BJ (cell line): ENCODE results near the gene RPUSD3. TPM values are rescaled to one million over a fixed set of nuclear protein-coding genes. Genes with fewer than 3 reads are reported as not detected.

Source experiments
- CTCF ChIA-PET: fragments of 350-600 bp; formaldehyde crosslinking; extraction: SDS; loops from one replicate; lab custom pipeline; 2021; ENCODE audit warnings: antibody characterized with exemption, inconsistent platforms; lab: Yijun Ruan, JAX
- POLR2A ChIA-PET: fragments of 300-600 bp; sonication (Branson Sonifier 250); formaldehyde crosslinking; extraction: SDS; loops from one replicate; lab custom pipeline; 2021; ENCODE audit warnings: antibody characterized with exemption; lab: Charles Lee
- DNase-seq: peaks from one replicate; pipeline ENCODE4 v3.0.0-alpha.2; 2011; ENCODE audit warnings: low read depth
- H3K27me3 ChIP-seq: 2 replicates; pipeline ENCODE4 v1.6.0; 2011; ENCODE audit warnings: low read length; ENCODE audit not compliant: control insufficient read depth, insufficient read depth
- H3K36me3 ChIP-seq: 2 replicates; pipeline ENCODE4 v1.5.1; 2011; ENCODE audit warnings: low read length; ENCODE audit not compliant: control insufficient read depth, insufficient read depth
- H3K4me3 ChIP-seq: 2 replicates; pipeline ENCODE4 v1.5.1; 2011; ENCODE audit warnings: low read depth, mild to moderate bottlenecking, control low read depth, low read length
- CTCF ChIP-seq: IDR thresholded peaks from 2 replicates; pipeline ENCODE4 v1.5.1; 2011; ENCODE audit warnings: low read depth, mild to moderate bottlenecking, control low read depth, inconsistent platforms, low read length, moderate library complexity; ENCODE audit not compliant: insufficient read depth
- polyA plus RNA-seq: library from polyadenylated mRNA; depleted of rRNA; stranded (reverse); fragments of >200 nt; gene quantifications from 2 replicates; pipeline ENCODE4 v1.2.3, GENCODE V29; 2011

Gene RPUSD3
- polyA plus RNA-seq, 1 experiment: 44.9 TPM

GRCh38 chr3:9810846-9811245 lies 33.0 kb downstream of the RPUSD3 start:
- CTCF ChIA-PET: no interaction called here
- H3K4me3 ChIP-seq: peak overlapping the region; percentile 48
- H3K27me3 ChIP-seq: no peaks in the 10 kb centered on the region
- no peak for DNase-seq
- POLR2A ChIA-PET: no interaction called here
- peaks cover 9% of the 10 kb centered on the region for H3K36me3 ChIP-seq
- TF ChIP-seq CTCF: no peak

DNA sequence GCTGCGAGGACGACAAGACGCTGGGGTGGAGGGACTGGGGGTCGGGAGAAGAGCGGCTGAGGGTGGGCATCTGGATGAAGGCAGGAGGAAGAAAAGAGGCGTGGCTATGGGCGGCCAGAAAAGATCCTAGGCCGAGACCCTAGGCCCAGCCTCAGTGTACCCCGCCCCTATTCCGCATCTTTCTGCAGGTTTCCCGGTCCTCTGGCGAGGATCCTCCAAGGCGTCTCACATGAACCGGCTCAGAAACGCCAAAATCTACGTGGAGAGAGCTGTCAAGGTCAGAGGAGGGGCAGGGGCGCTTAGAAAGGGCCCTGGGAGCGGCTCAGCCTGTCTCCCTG lies 33.4 kb downstream of the RPUSD3 start:
- POLR2A ChIA-PET: no interaction called here
- TF ChIP-seq CTCF: no peak

DNA sequence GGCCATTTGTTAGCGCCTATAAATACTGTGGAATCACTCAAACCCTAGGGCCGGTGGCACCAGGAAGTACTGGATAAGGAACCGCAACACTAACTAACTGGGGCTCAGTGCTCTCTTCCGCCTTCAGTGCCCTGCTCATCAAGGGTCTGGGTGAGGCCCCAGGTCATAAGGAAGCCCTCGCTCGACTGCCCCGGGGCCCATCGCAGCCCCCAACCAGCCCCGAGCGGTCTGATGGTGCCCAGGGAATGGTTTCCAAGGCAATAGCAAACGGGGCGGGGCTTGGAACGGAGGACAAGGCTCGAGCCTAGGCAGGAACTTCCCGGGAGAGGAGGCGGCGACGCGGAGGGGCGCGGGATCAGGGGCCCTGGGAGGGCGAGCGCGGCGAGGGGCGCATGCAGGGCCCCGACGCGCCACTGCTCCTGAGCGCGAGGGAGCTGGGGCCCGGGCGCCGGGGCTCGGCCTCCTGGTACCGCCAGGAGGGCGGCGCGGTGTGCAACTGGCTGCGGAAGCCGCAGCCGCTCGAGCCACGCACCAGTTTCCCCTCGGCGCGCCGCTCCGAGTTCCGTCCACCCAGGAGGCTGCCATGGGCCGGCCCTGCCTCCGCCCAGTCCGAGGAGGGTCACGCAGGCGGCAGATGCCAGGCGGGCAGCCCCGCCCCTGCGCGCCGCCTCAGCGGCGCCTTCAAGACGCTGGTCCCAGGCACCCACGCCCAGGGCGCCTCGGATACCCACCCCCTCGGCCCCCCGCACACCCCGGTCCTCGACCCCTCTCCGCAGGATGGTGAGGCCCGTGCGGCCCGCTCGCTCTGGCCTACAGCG lies 34.0 kb downstream of the RPUSD3 start, which contains the start of gene TTLL3:
TTLL3 (plus strand) TSS at position 648 of the 818 bp plus-strand sequence. CDS start 400 bp downstream, outside the sequence.
- ChIA-PET POLR2A (interaction anchor here (0.6 to 1.3 kb wide), 2 partner anchors 17 to 34 kb away, joined by 4 to 5 read pairs; partner anchors contain the start of genes ARPC4 and TADA3), CTCF (interaction anchor here (0.6 to 1.7 kb wide), 2 partner anchors 13 to 126 kb away, joined by 3 to 4 read pairs; no protein-coding TSS in a partner anchor)
- Histone ChIP-seq H3K27me3 (no peaks in the 10 kb centered on the region), H3K4me3 (peak within 1 kb of the TSS; percentile 48), H3K36me3 (peaks cover 17% of the 10 kb centered on the region)
- no peak for TF ChIP-seq CTCF
- DNase-seq: no peak

More for the DNA sequence above, 33.4 kb downstream of the RPUSD3 start:
- DNase-seq: no peak
- peaks cover 13% of the 10 kb centered on the region for H3K36me3 ChIP-seq
- no peaks in the 10 kb centered on the region for H3K27me3 ChIP-seq
- H3K4me3 ChIP-seq: peak overlapping the region; percentile 48
- CTCF ChIA-PET: no interaction called here

DNA sequence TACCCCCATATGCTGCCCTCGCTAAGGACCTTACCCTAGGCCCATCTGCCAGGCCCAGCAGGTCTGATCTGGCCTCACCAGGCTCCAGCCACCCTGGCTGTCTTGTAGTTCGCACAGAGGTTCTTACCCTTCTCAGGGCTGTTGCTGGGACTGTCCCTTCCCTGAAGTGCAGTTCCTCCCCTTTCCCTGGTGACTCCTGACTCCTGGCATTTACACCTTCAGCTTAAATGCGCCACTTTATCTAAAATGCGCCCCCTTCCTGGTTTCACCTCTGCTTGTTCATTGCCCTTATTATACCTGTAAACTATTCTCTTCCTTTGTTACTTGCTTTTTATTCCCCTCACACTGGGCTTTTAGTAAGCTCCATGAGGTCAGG lies 34.6 kb downstream of the RPUSD3 start:
- peak overlapping the region; percentile 48 for H3K4me3 ChIP-seq
- no peaks in the 10 kb centered on the region for H3K27me3 ChIP-seq
- CTCF ChIA-PET: interaction anchor here (0.6 to 1.7 kb wide), 5 partner anchors 13 to 346 kb away, joined by 3 to 6 read pairs (median 3); no protein-coding TSS in a partner anchor
- H3K36me3 ChIP-seq: peaks cover 20% of the 10 kb centered on the region
- no peak for TF ChIP-seq CTCF
- POLR2A ChIA-PET: interaction anchor here (0.5 to 1.3 kb wide), 3 partner anchors 17 to 36 kb away, joined by 4 to 5 read pairs (median 4); partner anchors contain the start of genes ARPC4 and TADA3
- no peak for DNase-seq

GRCh38 chr3:9808345-9809037 lies 35.3 kb downstream of the RPUSD3 start:
- CTCF ChIA-PET: interaction anchor here (0.6 to 1.7 kb wide), 5 partner anchors 12 to 347 kb away, joined by 3 to 6 read pairs (median 4); no protein-coding TSS in a partner anchor

More at GRCh38 chr3:9808345-9809037, 35.3 kb downstream of the RPUSD3 start:
- POLR2A ChIA-PET: interaction anchor here (0.5 to 1.3 kb wide), 2 partner anchors 16 to 37 kb away, joined by 4 read pairs; partner anchors contain the start of genes ARPC4 and TADA3
- TF ChIP-seq CTCF: peak; percentile 11; the same call in 1 of the 2 replicates
- no peak overlapping the region for H3K4me3 ChIP-seq
- no peak for DNase-seq
- no peaks in the 10 kb centered on the region for H3K27me3 ChIP-seq
- H3K36me3 ChIP-seq: peaks cover 27% of the 10 kb centered on the region
